B cell (primary cell): ENCODE results near the gene SLC19A1. TPM values are rescaled to one million over a fixed set of nuclear protein-coding genes. Genes with fewer than 3 reads are reported as not detected.

Experiments used
- ATAC-seq: fragments of 200-7000 bp; cut with Tn5 transposase; one replicate; pipeline ENCODE4 v1.10.0; 2021; ENCODE audit warnings: low read depth, mild to moderate bottlenecking, moderate number of reproducible peaks, moderate library complexity
- CTCF ChIA-PET: fragments of 350-600 bp; sonication (Branson Sonifier 250); formaldehyde crosslinking; loops from one replicate; lab custom pipeline; 2021; ENCODE audit warnings: antibody characterized with exemption, inconsistent platforms; lab: Charles Lee
- POLR2A ChIA-PET: fragments of 350-600 bp; sonication (Branson Sonifier 250); formaldehyde crosslinking; loops from one replicate; lab custom pipeline; 2021; ENCODE audit warnings: antibody characterized with exemption; lab: Charles Lee
- DNase-seq: peaks from one replicate; pipeline ENCODE4 v3.0.0; 2013
- H2AFZ ChIP-seq: 2 replicates; pipeline ENCODE4 v1.6.1; 2012; ENCODE audit warnings: mild to moderate bottlenecking, low read depth, low read length; ENCODE audit not compliant: insufficient read depth, poor library complexity, severe bottlenecking
- H3K27ac ChIP-seq, 2 donors: 1 replicate in 1 of 2; 2 replicates in 1 of 2; pipeline ENCODE4 v1.5.1; 2012 to 2013; ENCODE audit warnings: low read length in 2 of 2, mild to moderate bottlenecking in 2 of 2, moderate library complexity in 1 of 2
- H3K27me3 ChIP-seq, 4 experiments: fragments of 200-600 bp in 1 of 4; sonication (generic) in 1 of 4; replicated peaks in 1 of 4; 1 replicate in 2 of 4; 2 replicates in 2 of 4; pipeline versions ENCODE4 v1.6.1 to v1.7.0; 2013 to 2016; ENCODE audit warnings: low read length in 3 of 4, mild to moderate bottlenecking in 2 of 4, mixed read lengths in 1 of 4, moderate library complexity in 1 of 4; ENCODE audit not compliant: insufficient read depth in 4 of 4, control insufficient read depth in 3 of 4; ENCODE audit errors: control extremely low read depth in 1 of 4
- H3K36me3 ChIP-seq, 2 experiments: replicated peaks in 1 of 2; 1 replicate in 1 of 2; 2 replicates in 1 of 2; pipeline versions ENCODE4 v1.6.1 to v1.7.1; 2013; ENCODE audit warnings: low read length in 1 of 2; ENCODE audit not compliant: insufficient read depth in 2 of 2, control insufficient read depth in 1 of 2; ENCODE audit errors: control extremely low read depth in 1 of 2, extremely low read depth in 1 of 2
- H3K4me1 ChIP-seq, 2 donors: fragments of 200-600 bp in 1 of 2; sonication (generic) in 1 of 2; 1 replicate in 1 of 2; 2 replicates in 1 of 2; pipeline versions ENCODE4 v1.5.1 to v1.6.1; 2013 to 2017; ENCODE audit warnings: low read length in 2 of 2; ENCODE audit not compliant: control insufficient read depth in 2 of 2, insufficient read depth in 2 of 2
- H3K4me2 ChIP-seq: replicated peaks from 2 replicates; pipeline ENCODE3; 2012; ENCODE audit warnings: mild to moderate bottlenecking, low read depth, low read length; ENCODE audit not compliant: poor library complexity, severe bottlenecking
- H3K4me3 ChIP-seq, 5 experiments: fragments of 200-600 bp in 1 of 5; sonication (generic) in 1 of 5; 1 replicate in 3 of 5; 2 replicates in 2 of 5; pipeline versions ENCODE4 v1.5.1 to v1.7.0; 2011 to 2016; ENCODE audit warnings: low read length in 4 of 5, mild to moderate bottlenecking in 4 of 5, low read depth in 2 of 5, control low read depth in 1 of 5, moderate library complexity in 1 of 5; ENCODE audit not compliant: insufficient read depth in 1 of 5; ENCODE audit errors: control extremely low read depth in 1 of 5, extremely low read depth in 1 of 5
- H3K79me2 ChIP-seq: fragments of 200-600 bp; sonication (generic); one replicate; pipeline ENCODE4 v1.6.0; 2016; ENCODE audit warnings: low read length; ENCODE audit not compliant: control insufficient read depth, insufficient read depth
- H3K9ac ChIP-seq: fragments of 200-600 bp; sonication (generic); 2 replicates; pipeline ENCODE4 v1.6.1; 2017; ENCODE audit warnings: mild to moderate bottlenecking, low read length, moderate library complexity
- H3K9me3 ChIP-seq, 3 donors: one replicate each; pipeline versions ENCODE4 v1.6.1 to v1.7.1; 2013; ENCODE audit warnings: low read length in 2 of 3; ENCODE audit not compliant: control insufficient read depth in 2 of 3, insufficient read depth in 1 of 3; ENCODE audit errors: control extremely low read depth in 1 of 3
- H4K20me1 ChIP-seq: 2 replicates; pipeline ENCODE4 v1.6.0; 2012; ENCODE audit warnings: mild to moderate bottlenecking, low read length; ENCODE audit not compliant: insufficient read depth, control insufficient read depth, poor library complexity, severe bottlenecking
- H3K27ac Mint-ChIP-seq: one replicate; pipeline ENCODE4 v1.8.0; 2021; ENCODE audit warnings: mixed read lengths
- H3K27me3 Mint-ChIP-seq: one replicate; pipeline ENCODE4 v1.8.0; 2021; ENCODE audit warnings: mixed read lengths
- H3K4me1 Mint-ChIP-seq: one replicate; pipeline ENCODE4 v1.8.0; 2021; ENCODE audit warnings: mixed read lengths
- H3K4me3 Mint-ChIP-seq: one replicate; pipeline ENCODE4 v1.8.0; 2021; ENCODE audit warnings: mixed read lengths
- H3K9me3 Mint-ChIP-seq: one replicate; pipeline ENCODE4 v1.8.0; 2022; ENCODE audit warnings: mixed read lengths; ENCODE audit not compliant: insufficient read depth
- EZH2 ChIP-seq: IDR thresholded peaks from 2 replicates; pipeline ENCODE4 v1.6.1; 2012; ENCODE audit warnings: borderline replicate concordance, low read depth, mild to moderate bottlenecking, moderate library complexity, low read length; ENCODE audit not compliant: insufficient read depth, poor library complexity, severe bottlenecking
- WGBS: methylation state at CpG from one replicate; pipeline ENCODE4 v1.1.5; 2013; ENCODE audit warnings: missing lambda C conversion rate; ENCODE audit not compliant: insufficient coverage; 5-methylcytosine and 5-hydroxymethylcytosine counted together
- intact Hi-C: fragments of 100-400 bp; cut with micrococcal nuclease; formaldehyde crosslinking; loops from one replicate; pipeline ENCODE4 v1.10.0; 2022
- polyA plus RNA-seq: library from polyadenylated mRNA; depleted of rRNA; stranded (reverse); fragments of >200 nt; gene quantifications from 2 replicates; pipeline ENCODE4 v1.2.3, GENCODE V29; 2012
- total RNA-seq, 2 donors: library from RNA; stranded (reverse); fragments of 120-200 nt in 1 of 2; gene quantifications; 1 replicate in 1 of 2; 2 replicates in 1 of 2; pipeline versions ENCODE4 v1.2.3 to v1.2.4, GENCODE V29; 2013 to 2022
- TF ChIP-seq, protein P1 (sequence below): fragments of 200-600 bp; IDR thresholded peaks from one replicate; pipeline ENCODE4 v1.8.0; 2022; ENCODE audit warnings: antibody characterized with exemption, mild to moderate bottlenecking

SLC19A1 gene
- total and polyA plus RNA-seq, 2 donors (not counting 1 experiment from before 2014, with no cell fraction given): 8.7 to 10.1 TPM

DNA sequence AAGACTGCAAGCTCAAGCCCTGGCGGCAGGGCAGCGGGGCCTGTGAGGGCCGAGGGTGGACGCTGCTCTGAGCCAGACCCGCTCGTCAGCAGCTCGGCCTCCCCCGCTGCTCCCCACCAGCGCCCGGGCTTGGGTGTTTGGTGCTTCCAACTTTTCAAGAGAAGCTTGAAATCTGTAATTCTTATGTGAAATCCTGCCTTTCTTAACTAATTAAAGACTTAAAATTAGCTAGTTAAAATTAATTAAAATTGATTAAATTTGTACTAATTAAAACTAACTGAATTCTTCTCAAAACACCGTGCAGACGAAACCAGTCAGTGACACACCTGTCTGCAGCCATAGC, 14.0 kb upstream of the SLC19A1 start:
- 65% methylated on average over 9 of the region's 12 CpGs for WGBS
- H3K4me2 ChIP-seq: peak overlapping the region; percentile 80
- peak overlapping the region in 1 of 2 donors; percentile 18 for H3K27ac ChIP-seq
- H3K4me3 Mint-ChIP-seq: peak overlapping the region; percentile 78
- intact Hi-C loops: loop anchor here (1.0 kb wide), 2 partner anchors 40 to 78 kb away; no protein-coding TSS in a partner anchor
- ChIA-PET POLR2A (no interaction called here), CTCF (interaction anchor here (0.6 to 1.9 kb wide), 12 partner anchors 9 to 366 kb away, joined by 3 to 33 read pairs (median 3); no protein-coding TSS in a partner anchor)
- no peaks in the 10 kb centered on the region for H3K9me3 Mint-ChIP-seq
- no peak for ATAC-seq
- H3K9ac ChIP-seq: peak overlapping the region; percentile 66
- TF ChIP-seq, protein P1, sequence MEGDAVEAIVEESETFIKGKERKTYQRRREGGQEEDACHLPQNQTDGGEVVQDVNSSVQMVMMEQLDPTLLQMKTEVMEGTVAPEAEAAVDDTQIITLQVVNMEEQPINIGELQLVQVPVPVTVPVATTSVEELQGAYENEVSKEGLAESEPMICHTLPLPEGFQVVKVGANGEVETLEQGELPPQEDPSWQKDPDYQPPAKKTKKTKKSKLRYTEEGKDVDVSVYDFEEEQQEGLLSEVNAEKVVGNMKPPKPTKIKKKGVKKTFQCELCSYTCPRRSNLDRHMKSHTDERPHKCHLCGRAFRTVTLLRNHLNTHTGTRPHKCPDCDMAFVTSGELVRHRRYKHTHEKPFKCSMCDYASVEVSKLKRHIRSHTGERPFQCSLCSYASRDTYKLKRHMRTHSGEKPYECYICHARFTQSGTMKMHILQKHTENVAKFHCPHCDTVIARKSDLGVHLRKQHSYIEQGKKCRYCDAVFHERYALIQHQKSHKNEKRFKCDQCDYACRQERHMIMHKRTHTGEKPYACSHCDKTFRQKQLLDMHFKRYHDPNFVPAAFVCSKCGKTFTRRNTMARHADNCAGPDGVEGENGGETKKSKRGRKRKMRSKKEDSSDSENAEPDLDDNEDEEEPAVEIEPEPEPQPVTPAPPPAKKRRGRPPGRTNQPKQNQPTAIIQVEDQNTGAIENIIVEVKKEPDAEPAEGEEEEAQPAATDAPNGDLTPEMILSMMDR: no peak
- TF ChIP-seq EZH2: no peak
- H3K79me2 ChIP-seq: no peaks in the 10 kb centered on the region
- H2AFZ ChIP-seq: peak overlapping the region; percentile 74
- peaks cover 22% of the 10 kb centered on the region for H3K4me1 Mint-ChIP-seq
- no peak overlapping the region for H3K27ac Mint-ChIP-seq
- no peaks in the 10 kb centered on the region for H3K27me3 Mint-ChIP-seq
- H4K20me1 ChIP-seq: no peaks in the 10 kb centered on the region
- no peaks in the 10 kb centered on the region for H3K9me3 ChIP-seq
- no peak for DNase-seq
- no peaks in the 10 kb centered on the region for H3K36me3 ChIP-seq
- H3K4me1 ChIP-seq: peaks cover 20 to 36% of the 10 kb centered on the region in 2 donors
- no peaks in the 10 kb centered on the region for H3K27me3 ChIP-seq
- peak overlapping the region in 2 of 5 experiments; percentile 51 to 65 for H3K4me3 ChIP-seq

DNA sequence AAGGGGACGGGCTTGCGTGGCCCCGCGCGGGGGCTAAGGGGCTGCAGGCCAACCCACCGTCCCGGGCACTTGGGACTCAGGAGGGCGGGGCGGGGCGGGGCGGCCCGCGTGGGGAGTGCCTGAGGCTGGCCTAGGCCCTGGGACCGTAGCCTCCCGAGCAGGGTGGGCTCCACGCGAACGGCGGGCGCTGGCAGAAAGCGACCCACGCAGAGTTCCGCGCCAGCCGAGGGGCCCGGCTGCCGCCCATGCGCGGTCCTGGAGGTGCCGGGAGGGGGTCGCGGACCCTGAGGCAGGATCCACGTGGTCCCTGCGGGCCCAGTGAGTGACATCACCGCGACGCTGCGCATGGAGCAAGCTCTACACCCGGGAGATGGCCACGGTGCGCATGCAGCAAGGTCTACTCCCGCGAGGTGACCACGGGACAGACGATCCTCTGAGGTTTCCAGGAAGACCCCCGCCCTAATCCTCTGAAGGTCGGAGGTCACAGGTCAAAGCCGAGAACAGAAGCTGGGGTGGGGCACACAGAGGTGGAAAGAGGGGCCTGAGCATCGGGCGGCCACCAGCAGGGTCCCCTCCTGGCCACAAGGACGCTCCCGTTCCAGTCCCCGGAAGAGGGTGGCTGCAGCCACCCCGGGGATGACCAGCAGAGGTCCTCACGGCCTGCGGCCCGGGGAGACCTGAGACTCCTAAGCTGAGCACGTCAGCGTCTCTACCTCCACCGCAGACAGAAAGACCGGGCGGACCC, 13.5 kb upstream of the SLC19A1 start:
- Histone ChIP-seq H3K27ac (peak overlapping the region; percentile 18 to 34), H3K27me3 (no peaks in the 10 kb centered on the region), H3K9me3 (no peaks in the 10 kb centered on the region), H2AFZ (peak overlapping the region; percentile 74), H3K4me2 (peak overlapping the region; percentile 80), H3K4me3 (peak overlapping the region; percentile 11 to 65 (median 51)), H3K36me3 (no peaks in the 10 kb centered on the region), H3K4me1 (peaks cover 24 to 41% of the 10 kb centered on the region in 2 donors), H4K20me1 (no peaks in the 10 kb centered on the region), H3K9ac (peak overlapping the region; percentile 66), H3K79me2 (no peaks in the 10 kb centered on the region)
- 11% methylated on average over 62 of the region's 62 CpGs for WGBS
- intact Hi-C loops: loop anchor here (1.0 kb wide), 4 partner anchors 13 to 77 kb away; partner anchors contain the start of gene SLC19A1
- TF ChIP-seq, protein P1: peak; percentile 48
- no peak for TF ChIP-seq EZH2
- ChIA-PET POLR2A (no interaction called here), CTCF (interaction anchor here (0.6 to 1.9 kb wide), 12 partner anchors 9 to 366 kb away, joined by 3 to 33 read pairs (median 3); no protein-coding TSS in a partner anchor)
- peak overlapping the region; percentile 78 for H3K4me3 Mint-ChIP-seq
- H3K9me3 Mint-ChIP-seq: no peaks in the 10 kb centered on the region
- H3K27me3 Mint-ChIP-seq: no peaks in the 10 kb centered on the region
- DNase-seq (peak; percentile 71), ATAC-seq (peak; percentile 48)
- peak overlapping the region; percentile 67 for H3K27ac Mint-ChIP-seq
- peaks cover 28% of the 10 kb centered on the region for H3K4me1 Mint-ChIP-seq
